ENCODE data around the gene ZC3H7A.

The ZC3H7A gene

GRCh38 chr16:11731222-11731621 lies 65.8 kb downstream of the ZC3H7A start:
- no peak for ATAC-seq
- TF ChIP-seq ESRRG (CRISPR knock-in tag; IDR thresholded peaks at IDR 0.05): no peak
- TF ChIP-seq POU6F1 (CRISPR knock-in tag; IDR thresholded peaks at IDR 0.05; ENCODE audit: borderline replicate concordance, low read depth): no peak
- no peak for TF ChIP-seq SNAI2 (CRISPR knock-in tag; IDR thresholded peaks at IDR 0.05)
- no peak for TF ChIP-seq ZFP3 (CRISPR knock-in tag; IDR thresholded peaks at IDR 0.05)
- TF ChIP-seq RARB (CRISPR knock-in tag; IDR thresholded peaks at IDR 0.05): no peak
- no peak for TF ChIP-seq ZNF8 (CRISPR knock-in tag; IDR thresholded peaks at IDR 0.05)
- no peak for TF ChIP-seq TOX (CRISPR knock-in tag; IDR thresholded peaks at IDR 0.05; ENCODE audit: borderline replicate concordance)
- TF ChIP-seq ISL1 (CRISPR knock-in tag; IDR thresholded peaks at IDR 0.05): no peak
- no peak for TF ChIP-seq CSRNP3 (CRISPR knock-in tag; IDR thresholded peaks at IDR 0.05)
- no peak for TF ChIP-seq PPARA (CRISPR knock-in tag; IDR thresholded peaks at IDR 0.05; ENCODE audit: borderline replicate concordance)
- no peak for TF ChIP-seq TSHZ2 (CRISPR knock-in tag; IDR thresholded peaks at IDR 0.05)
- no peak for TF ChIP-seq CREB5 (CRISPR knock-in tag; IDR thresholded peaks at IDR 0.05; ENCODE audit: low read depth)
- no peak for TF ChIP-seq OSR1 (CRISPR knock-in tag; IDR thresholded peaks at IDR 0.05)
- no peak for TF ChIP-seq ARNTL (CRISPR knock-in tag; IDR thresholded peaks at IDR 0.05; ENCODE audit: borderline replicate concordance, low read depth)
- TF ChIP-seq ZFP30 (CRISPR knock-in tag; IDR thresholded peaks at IDR 0.05): no peak

GRCh38 chr16:11729787-11730186 lies 67.3 kb downstream of the ZC3H7A start:
- TF ChIP-seq PATZ1 (CRISPR knock-in tag; IDR thresholded peaks at IDR 0.05; ENCODE audit: borderline replicate concordance): no peak
- TF ChIP-seq ZNF8 (CRISPR knock-in tag; IDR thresholded peaks at IDR 0.05): no peak
- TF ChIP-seq ZC3H10 (CRISPR knock-in tag; IDR thresholded peaks at IDR 0.05): no peak
- no peak for TF ChIP-seq TOX (CRISPR knock-in tag; IDR thresholded peaks at IDR 0.05; ENCODE audit: borderline replicate concordance)
- TF ChIP-seq ESRRG (CRISPR knock-in tag; IDR thresholded peaks at IDR 0.05): no peak
- TF ChIP-seq BACH2 (CRISPR knock-in tag; IDR thresholded peaks at IDR 0.05; ENCODE audit: borderline replicate concordance): no peak
- TF ChIP-seq ZNF565 (CRISPR knock-in tag; conservative IDR thresholded peaks at IDR 0.05; ENCODE audit: low read depth): no peak
- TF ChIP-seq PPARA (CRISPR knock-in tag; IDR thresholded peaks at IDR 0.05; ENCODE audit: borderline replicate concordance): no peak
- TF ChIP-seq ZFP30 (CRISPR knock-in tag; IDR thresholded peaks at IDR 0.05): no peak
- no peak for TF ChIP-seq ISL1 (CRISPR knock-in tag; IDR thresholded peaks at IDR 0.05)
- TF ChIP-seq RARB (CRISPR knock-in tag; IDR thresholded peaks at IDR 0.05): no peak
- no peak for TF ChIP-seq POU6F1 (CRISPR knock-in tag; IDR thresholded peaks at IDR 0.05; ENCODE audit: borderline replicate concordance, low read depth)
- no peak for TF ChIP-seq CSDC2 (CRISPR knock-in tag; IDR thresholded peaks at IDR 0.05)
- no peak for TF ChIP-seq TCF4 (CRISPR knock-in tag; IDR thresholded peaks at IDR 0.05; ENCODE audit: borderline replicate concordance)
- no peak for ATAC-seq

Data from SK-N-SH treated with all-trans-retinoic acid at 6 μM for 48 hours (cell line).